H1 (cell line): ENCODE data around the gene PET117. TPM values are rescaled to one million over a fixed set of nuclear protein-coding genes. Genes with fewer than 3 reads are reported as not detected.
"Not testable (repeated sequence)": the region's sequence is repeated elsewhere in the genome, so short reads cannot be mapped to it uniquely, and the experiment has no call there.

ENCODE experiments used
- CTCF ChIA-PET: fragments of 300-600 bp; sonication (Branson Sonifier 250); formaldehyde crosslinking; loops from one replicate; lab custom pipeline; 2021; ENCODE audit not compliant: partially characterized antibody; lab: Charles Lee
- POLR2A ChIA-PET: fragments of 300-600 bp; sonication (Branson Sonifier 250); formaldehyde crosslinking; loops from one replicate; lab custom pipeline; 2021; ENCODE audit warnings: inconsistent platforms; ENCODE audit not compliant: partially characterized antibody; lab: Charles Lee
- DNase-seq, 2 experiments: peaks; one replicate each; pipeline versions ENCODE4 v3.0.0 to v3.0.0-alpha.2; 2010 to 2022; ENCODE audit warnings: low spot score in 2 of 2, low read depth in 1 of 2, mixed read lengths in 1 of 2
- FAIRE-seq: peaks from 2 replicates; lab custom pipeline; 2011; peaks lifted over from hg19 to GRCh38; lab: Jason Lieb, UNC
- H2AFZ ChIP-seq: 2 replicates; pipeline ENCODE4 v1.8.1; 2012; ENCODE audit warnings: low read length, inconsistent platforms
- H2AK5ac ChIP-seq: 2 replicates; pipeline ENCODE4 v1.6.1; 2013; ENCODE audit warnings: low read depth, low read length
- H2BK120ac ChIP-seq: replicated peaks from 2 replicates; pipeline ENCODE3; 2013; ENCODE audit warnings: low read depth, low read length, inconsistent platforms
- H2BK12ac ChIP-seq: 2 replicates; pipeline ENCODE4 v1.6.1; 2013; ENCODE audit warnings: low read depth, low read length
- H2BK15ac ChIP-seq: 2 replicates; pipeline ENCODE4 v1.6.1; 2013; ENCODE audit warnings: low read length
- H2BK20ac ChIP-seq: 2 replicates; pipeline ENCODE4 v1.6.1; 2013; ENCODE audit warnings: low read length
- H2BK5ac ChIP-seq: 2 replicates; pipeline ENCODE4 v1.6.1; 2013; ENCODE audit warnings: low read depth, low read length
- H3K14ac ChIP-seq: 2 replicates; pipeline ENCODE4 v1.6.1; 2013; ENCODE audit warnings: inconsistent platforms; ENCODE audit not compliant: insufficient read length
- H3K18ac ChIP-seq: 2 replicates; pipeline ENCODE4 v1.6.1; 2013; ENCODE audit warnings: low read length; ENCODE audit errors: extremely low read depth
- H3K23ac ChIP-seq: 2 replicates; pipeline ENCODE4 v1.6.1; 2013; ENCODE audit warnings: inconsistent platforms; ENCODE audit not compliant: insufficient read length
- H3K23me2 ChIP-seq: 2 replicates; pipeline ENCODE4 v1.6.1; 2013; ENCODE audit warnings: low read depth, low read length
- H3K27ac ChIP-seq: 2 replicates; pipeline ENCODE4 v1.6.1; 2011; ENCODE audit warnings: low read depth, low read length, inconsistent platforms
- H3K27me3 ChIP-seq, 4 experiments: replicated peaks in 1 of 4; 1 replicate in 1 of 4; 2 replicates in 3 of 4; pipeline versions ENCODE4 v1.6.1 to v1.8.1; 2011 to 2013; ENCODE audit warnings: low read length in 3 of 4, mild to moderate bottlenecking in 3 of 4, inconsistent platforms in 2 of 4, mixed read lengths in 2 of 4, moderate library complexity in 1 of 4; ENCODE audit not compliant: control insufficient read depth in 3 of 4, insufficient read depth in 3 of 4; ENCODE audit errors: extremely low read depth in 1 of 4
- H3K36me3 ChIP-seq, 4 experiments: 2 replicates each; pipeline versions ENCODE4 v1.6.1 to v1.8.1; 2011 to 2013; ENCODE audit warnings: mild to moderate bottlenecking in 4 of 4, low read length in 3 of 4, moderate library complexity in 2 of 4, control low read depth in 1 of 4, inconsistent platforms in 1 of 4; ENCODE audit not compliant: insufficient read depth in 4 of 4, control insufficient read depth in 2 of 4
- H3K4ac ChIP-seq: replicated peaks from 2 replicates; pipeline ENCODE3; 2013; ENCODE audit warnings: low read length, low read depth, mixed read lengths, inconsistent platforms; ENCODE audit not compliant: insufficient read length
- H3K4me1 ChIP-seq, 4 experiments: replicated peaks in 1 of 4; 1 replicate in 1 of 4; 2 replicates in 3 of 4; pipeline versions ENCODE4 v1.6.1 to v1.8.1; 2011 to 2013; ENCODE audit warnings: low read length in 3 of 4, inconsistent platforms in 2 of 4, mixed read lengths in 1 of 4; ENCODE audit not compliant: insufficient read depth in 4 of 4, control insufficient read depth in 3 of 4
- H3K4me2 ChIP-seq, 2 experiments: 2 replicates each; pipeline versions ENCODE4 v1.6.1 to v1.8.1; 2011 to 2013; ENCODE audit warnings: low read depth in 2 of 2, low read length in 2 of 2, control low read depth in 1 of 2, inconsistent platforms in 1 of 2, mild to moderate bottlenecking in 1 of 2; ENCODE audit not compliant: insufficient read depth in 1 of 2
- H3K4me3 ChIP-seq, 4 experiments: fragments of 200-600, 300-600 bp in 1 of 4; sonication (generic), shearing (Covaris generic), sonication (Bioruptor Twin) in 1 of 4; 2 replicates each; pipeline versions ENCODE4 v1.5.1 to v1.8.1; 2011 to 2016; ENCODE audit warnings: low read length in 4 of 4, low read depth in 3 of 4, control low read depth in 2 of 4, inconsistent platforms in 2 of 4, mild to moderate bottlenecking in 2 of 4, mixed read lengths in 1 of 4, moderate library complexity in 1 of 4; ENCODE audit not compliant: insufficient read depth in 2 of 4; ENCODE audit errors: extremely low read depth in 1 of 4
- H3K56ac ChIP-seq: replicated peaks from 2 replicates; pipeline ENCODE3; 2013; ENCODE audit warnings: low read depth, mild to moderate bottlenecking, mixed read lengths, low read length, inconsistent platforms; ENCODE audit not compliant: insufficient read length
- H3K79me1 ChIP-seq: 2 replicates; pipeline ENCODE4 v1.6.1; 2013; ENCODE audit warnings: low read depth, low read length, control low read depth
- H3K79me2 ChIP-seq, 2 experiments: 2 replicates each; pipeline versions ENCODE4 v1.6.1 to v1.8.1; 2012 to 2013; ENCODE audit warnings: low read length in 2 of 2, mild to moderate bottlenecking in 2 of 2, inconsistent platforms in 1 of 2; ENCODE audit not compliant: insufficient read depth in 2 of 2, control insufficient read depth in 1 of 2
- H3K9ac ChIP-seq, 4 experiments: replicated peaks in 1 of 4; 1 replicate in 1 of 4; 2 replicates in 3 of 4; pipeline versions ENCODE4 v1.6.1 to v1.8.1; 2011 to 2013; ENCODE audit warnings: low read depth in 3 of 4, low read length in 3 of 4, control low read depth in 2 of 4, mild to moderate bottlenecking in 2 of 4, moderate library complexity in 2 of 4, inconsistent platforms in 1 of 4; ENCODE audit errors: extremely low read depth in 1 of 4
- H3K9me3 ChIP-seq, 2 experiments: 2 replicates each; pipeline versions ENCODE4 v1.6.1 to v1.8.1; 2012 to 2013; ENCODE audit warnings: mild to moderate bottlenecking in 2 of 2, moderate library complexity in 2 of 2, control low read depth in 1 of 2, inconsistent platforms in 1 of 2, low read depth in 1 of 2, low read length in 1 of 2, mixed read lengths in 1 of 2; ENCODE audit not compliant: insufficient read depth in 2 of 2
- H4K20me1 ChIP-seq, 2 experiments: replicated peaks in 1 of 2; 2 replicates each; pipeline versions ENCODE3 to v1.8.1; 2011 to 2013; ENCODE audit warnings: inconsistent platforms in 2 of 2, low read length in 2 of 2, mild to moderate bottlenecking in 1 of 2; ENCODE audit not compliant: insufficient read depth in 2 of 2, control insufficient read depth in 1 of 2
- H4K5ac ChIP-seq: 2 replicates; pipeline ENCODE4 v1.6.1; 2013; ENCODE audit warnings: low read length, low read depth, mixed read lengths, inconsistent platforms; ENCODE audit not compliant: insufficient read length
- H4K8ac ChIP-seq: 2 replicates; pipeline ENCODE4 v1.8.0; 2013; ENCODE audit warnings: mild to moderate bottlenecking, moderate library complexity, low read length, inconsistent platforms; ENCODE audit not compliant: insufficient read depth; ENCODE audit errors: extremely low read depth
- H4K91ac ChIP-seq: replicated peaks from 2 replicates; pipeline ENCODE3; 2013; ENCODE audit warnings: low read length, mixed read lengths, inconsistent platforms; ENCODE audit not compliant: insufficient read length
- polyA plus RNA-seq, 7 experiments: library from polyadenylated mRNA; depleted of rRNA in 3 of 7; stranded (reverse) in 5 of 7; unstranded in 2 of 7; fragments of >200 nt in 5 of 7; fragments of 200-250 nt in 2 of 7; gene quantifications; 1 replicate in 5 of 7; 2 replicates in 1 of 7; 4 replicates in 1 of 7; pipeline versions ENCODE4 v1.2.1 to v1.2.3, GENCODE V29; 2011 to 2013; ENCODE audit warnings: missing spikeins in 2 of 7, mixed read lengths in 2 of 7
- total RNA-seq: library from RNA; stranded (reverse); fragmentation: NEBNext Ultra II Directional; extraction: Animal tissue kit (Norgen Biotek cat#: 25700); gene quantifications from 2 replicates; pipeline ENCODE4 v1.2.1, GENCODE V29; 2021

Gene PET117
- total and polyA plus RNA-seq, 2 of the 8 experiments (the other 6 are each of a cell fraction or from before 2014, with no cell fraction given) = 9.1 to 23.8 TPM

DNA sequence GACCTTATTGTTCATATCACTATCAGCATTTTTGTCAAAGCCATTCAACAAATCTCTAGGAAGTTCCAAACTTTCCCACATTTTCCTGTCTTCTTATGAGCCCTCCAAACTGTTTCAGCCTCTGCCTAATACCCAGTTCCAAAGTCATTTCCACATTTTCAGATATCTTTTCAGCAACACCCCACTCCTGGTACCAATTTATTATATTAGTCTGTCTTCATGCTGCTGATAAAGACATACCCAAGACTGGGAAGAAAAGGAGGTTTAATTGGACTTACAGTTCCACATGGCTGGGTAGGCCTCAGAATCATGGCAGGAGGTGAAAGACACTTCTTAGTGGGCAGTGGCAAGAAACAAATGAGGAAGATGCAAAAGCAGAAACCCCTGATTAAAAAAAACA is 42.7 kb downstream of the PET117 start:
- DNase-seq, H3K9me3 ChIP-seq, H3K4me1 ChIP-seq, CTCF ChIA-PET, H2BK15ac ChIP-seq, H4K5ac ChIP-seq, H4K91ac ChIP-seq, H4K20me1 ChIP-seq, H3K79me2 ChIP-seq, H2AFZ ChIP-seq, H2BK5ac ChIP-seq, H3K23ac ChIP-seq, H3K18ac ChIP-seq, POLR2A ChIA-PET, H3K56ac ChIP-seq, H3K23me2 ChIP-seq, H3K14ac ChIP-seq, FAIRE-seq, H3K4ac ChIP-seq, H3K4me2 ChIP-seq, H2BK20ac ChIP-seq, H3K27me3 ChIP-seq, H3K79me1 ChIP-seq, H3K27ac ChIP-seq, H3K9ac ChIP-seq, H2AK5ac ChIP-seq, H4K8ac ChIP-seq, H2BK12ac ChIP-seq, H2BK120ac ChIP-seq, H3K4me3 ChIP-seq: not testable (repeated sequence)
- H3K36me3 ChIP-seq = peaks cover 4 to 35% (median 24%) of the 10 kb centered on the region in 4 experiments; a peak in 7 of 8 replicates
